SKM-1 (cell line): ENCODE results near the gene ABI3BP.

Experiments
- DNase-seq: peaks from one replicate; lab custom pipeline; 2025; ENCODE audit not compliant: unreplicated experiment; lab: John Stamatoyannopoulos, UW

Gene ABI3BP

GRCh38 chr3:100982710-100983109 is 10.5 kb downstream of the ABI3BP start:
- DNase-seq: no peak

- no peak for DNase-seq
These were observed 11.9 kb downstream of the ABI3BP start for GRCh38 chr3:100981164-100981911.

GRCh38 chr3:100978011-100978659 is 15.1 kb downstream of the ABI3BP start:
- DNase-seq: no peak

GRCh38 chr3:100976611-100977010 is 16.6 kb downstream of the ABI3BP start:
- DNase-seq: no peak

GRCh38 chr3:100975714-100976113 is 17.5 kb downstream of the ABI3BP start:
- DNase-seq: no peak

- no peak for DNase-seq
These were observed 19.6 kb downstream of the ABI3BP start for GRCh38 chr3:100973594-100973993.

GRCh38 chr3:100972867-100973266 is 20.4 kb downstream of the ABI3BP start:
- DNase-seq: no peak

GRCh38 chr3:100972301-100972844 is 20.8 kb downstream of the ABI3BP start:
- no peak for DNase-seq

- no peak for DNase-seq
These were observed 21.4 kb downstream of the ABI3BP start for GRCh38 chr3:100971798-100972197.

- no peak for DNase-seq
These were observed 22.7 kb downstream of the ABI3BP start for GRCh38 chr3:100970477-100970990.

- no peak for DNase-seq
These were observed 24.0 kb downstream of the ABI3BP start for GRCh38 chr3:100968932-100969906.

GRCh38 chr3:100966807-100967206 is 26.4 kb downstream of the ABI3BP start:
- no peak for DNase-seq

- no peak for DNase-seq
These were observed 27.2 kb downstream of the ABI3BP start for GRCh38 chr3:100966049-100966491.

- no peak for DNase-seq
These were observed 30.2 kb downstream of the ABI3BP start for GRCh38 chr3:100963041-100963440.

GRCh38 chr3:100957261-100957986 is 35.8 kb downstream of the ABI3BP start:
- DNase-seq: no peak

GRCh38 chr3:100956276-100956675 is 36.9 kb downstream of the ABI3BP start:
- no peak for DNase-seq

- no peak for DNase-seq
These were observed 38.2 kb downstream of the ABI3BP start for GRCh38 chr3:100954990-100955389.

GRCh38 chr3:100954199-100954935 is 38.9 kb downstream of the ABI3BP start:
- DNase-seq: no peak

- DNase-seq: no peak
These were observed 40.1 kb downstream of the ABI3BP start for GRCh38 chr3:100953103-100953502.

GRCh38 chr3:100947119-100947518 is 46.1 kb downstream of the ABI3BP start:
- no peak for DNase-seq
